GM19395 (cell line): ENCODE data around the gene KRT6A.
"Not testable (repeated sequence)": the region's sequence is repeated elsewhere in the genome, so short reads cannot be mapped to it uniquely, and the experiment has no call there.

Source experiments
- ATAC-seq: cut with Tn5 transposase; IDR thresholded peaks from one replicate; pipeline ENCODE4 v1.9.1; 2021; ENCODE audit warnings: mild to moderate bottlenecking, moderate library complexity; ENCODE audit not compliant: unreplicated experiment

KRT6A gene

GRCh38 chr12:52474212-52474611, 18.8 kb downstream of the KRT6A start:
- ATAC-seq, result no peak

DNA sequence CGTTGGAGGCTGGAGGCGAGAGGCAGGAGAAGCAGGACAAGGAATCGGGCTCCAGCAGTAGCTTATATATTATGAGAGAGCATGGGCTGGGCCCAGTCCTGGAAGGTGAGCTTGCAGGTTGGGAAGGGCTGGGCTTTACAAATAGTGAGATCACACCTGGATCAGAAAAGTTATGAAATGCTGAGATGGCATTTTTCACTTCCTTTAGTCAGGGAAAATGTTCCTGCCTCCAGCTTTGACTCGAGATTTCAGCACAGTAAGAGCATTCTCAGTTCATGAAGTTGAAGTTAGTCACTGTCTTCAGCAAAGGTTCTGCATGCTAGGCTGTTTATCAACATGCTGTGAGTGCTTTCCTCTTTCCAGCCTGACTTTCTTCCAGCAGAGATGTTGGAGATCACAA, 19.3 kb downstream of the KRT6A start, which contains the start of gene KRT6C:
Gene KRT6C (minus strand): TSS at position 38 of the 400 bp plus-strand sequence. CDS start 68 bp downstream, outside the sequence.
- ATAC-seq, result no peak

DNA sequence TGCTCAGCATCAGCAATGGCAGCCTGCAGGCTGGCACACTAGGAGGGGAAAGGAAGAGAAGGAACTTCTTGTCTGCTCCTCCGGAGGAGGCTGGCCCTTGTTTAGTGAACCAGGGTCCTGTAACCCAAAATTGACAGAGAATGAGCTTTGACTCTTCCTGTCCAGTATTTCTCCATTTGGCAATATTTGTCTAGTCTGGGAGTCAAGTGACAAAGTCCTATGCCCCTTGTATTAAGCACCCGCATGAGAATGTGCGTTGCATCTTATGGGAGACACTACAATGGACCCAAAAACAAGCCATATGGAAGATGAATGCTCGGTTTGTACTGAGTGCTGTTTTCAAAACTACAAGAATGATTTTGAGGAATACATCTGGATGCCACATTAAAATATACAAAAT, 23.2 kb downstream of the KRT6A start:
- ATAC-seq, result no peak

GRCh38 chr12:52464897-52465296, 28.2 kb downstream of the KRT6A start:
- no peak for ATAC-seq

- ATAC-seq, result no peak
Observed at GRCh38 chr12:52461693-52462092, 31.4 kb downstream of the KRT6A start.

DNA sequence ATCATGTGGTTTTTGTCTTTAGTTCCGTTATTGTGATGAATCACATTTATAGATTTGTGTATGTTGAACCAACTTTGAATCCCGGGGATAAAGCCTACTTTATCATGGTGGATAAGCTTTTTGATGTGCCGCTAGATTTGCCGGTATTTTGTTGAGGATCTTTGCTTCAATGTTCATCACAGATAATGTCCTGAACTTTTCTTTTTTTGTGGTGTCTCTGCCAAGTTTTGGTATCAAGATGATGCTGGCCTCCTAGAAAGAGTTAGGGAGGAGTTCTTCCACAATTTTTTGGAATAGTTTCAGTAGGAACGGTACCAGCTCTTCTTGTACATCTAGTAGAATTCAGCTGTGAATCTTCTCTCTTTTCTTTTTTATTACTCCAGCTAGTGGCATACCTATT, 34.2 kb downstream of the KRT6A start:
- ATAC-seq, result no peak

GRCh38 chr12:52455821-52456220, 37.2 kb downstream of the KRT6A start:
- ATAC-seq, result no peak

DNA sequence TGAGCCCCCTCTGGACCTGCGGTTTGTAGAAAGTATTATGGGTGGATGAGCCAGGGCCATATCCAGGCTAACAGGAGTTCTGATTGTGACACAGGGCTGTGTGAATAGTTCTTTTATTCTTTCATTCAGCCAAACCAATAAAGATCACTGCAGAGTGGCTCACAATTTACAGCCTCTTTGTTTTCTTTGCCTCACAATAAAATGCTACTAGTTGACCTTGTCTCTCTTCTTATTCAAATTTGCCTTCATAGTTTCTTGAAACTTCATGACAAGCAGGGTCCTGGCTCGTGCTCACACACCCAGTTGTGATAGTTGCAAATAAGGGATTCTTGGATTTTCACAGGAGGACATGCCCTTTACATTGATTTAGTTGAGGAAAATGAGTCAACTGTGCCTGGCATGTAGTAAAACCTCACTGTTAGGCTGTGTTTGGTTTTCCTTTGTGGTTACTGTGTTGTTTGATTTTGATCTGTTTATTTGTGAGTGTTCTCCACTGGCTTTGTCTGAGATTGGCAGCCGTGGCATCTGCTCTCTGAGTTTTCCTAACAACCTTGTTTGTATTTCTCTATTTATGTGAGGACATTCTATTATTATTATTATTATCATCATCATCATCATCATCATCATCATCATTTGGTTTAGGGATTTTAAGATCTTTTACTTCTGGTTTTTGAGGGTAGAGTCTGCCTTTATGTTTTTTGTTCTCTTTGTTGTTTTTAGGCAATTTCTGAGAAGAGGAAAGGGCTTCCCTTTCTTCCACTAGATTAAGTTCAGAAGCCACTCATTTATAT, 38.5 kb downstream of the KRT6A start:
- no peak for ATAC-seq

- no peak for ATAC-seq
Observed at GRCh38 chr12:52452101-52452500, 41.0 kb downstream of the KRT6A start, which contains the start of gene KRT6B. KRT6B (minus strand) TSS chr12:52452146; CDS start chr12:52452078, 68 bp downstream.

DNA sequence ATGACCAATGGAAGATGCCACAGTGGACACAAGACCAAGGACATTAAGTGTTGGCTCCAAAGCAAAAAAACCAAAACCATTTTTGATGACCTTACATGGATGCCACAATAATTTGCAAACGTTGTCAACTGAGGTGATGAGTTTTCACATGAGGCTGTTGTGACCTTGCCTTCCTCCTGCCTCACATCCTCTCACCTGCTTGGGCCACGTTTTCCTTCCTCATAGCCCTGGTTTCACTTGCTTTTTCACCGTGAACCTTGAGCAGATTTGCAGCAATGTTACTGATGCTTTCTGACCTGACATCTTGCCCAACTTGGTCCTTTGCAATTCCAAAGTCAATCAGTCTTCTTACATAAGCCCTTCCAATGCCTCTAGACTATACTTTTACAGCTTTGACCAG, 44.8 kb downstream of the KRT6A start:
- ATAC-seq, result no peak

GRCh38 chr12:52447196-52447595, 45.9 kb downstream of the KRT6A start:
- not testable (repeated sequence) for ATAC-seq

DNA sequence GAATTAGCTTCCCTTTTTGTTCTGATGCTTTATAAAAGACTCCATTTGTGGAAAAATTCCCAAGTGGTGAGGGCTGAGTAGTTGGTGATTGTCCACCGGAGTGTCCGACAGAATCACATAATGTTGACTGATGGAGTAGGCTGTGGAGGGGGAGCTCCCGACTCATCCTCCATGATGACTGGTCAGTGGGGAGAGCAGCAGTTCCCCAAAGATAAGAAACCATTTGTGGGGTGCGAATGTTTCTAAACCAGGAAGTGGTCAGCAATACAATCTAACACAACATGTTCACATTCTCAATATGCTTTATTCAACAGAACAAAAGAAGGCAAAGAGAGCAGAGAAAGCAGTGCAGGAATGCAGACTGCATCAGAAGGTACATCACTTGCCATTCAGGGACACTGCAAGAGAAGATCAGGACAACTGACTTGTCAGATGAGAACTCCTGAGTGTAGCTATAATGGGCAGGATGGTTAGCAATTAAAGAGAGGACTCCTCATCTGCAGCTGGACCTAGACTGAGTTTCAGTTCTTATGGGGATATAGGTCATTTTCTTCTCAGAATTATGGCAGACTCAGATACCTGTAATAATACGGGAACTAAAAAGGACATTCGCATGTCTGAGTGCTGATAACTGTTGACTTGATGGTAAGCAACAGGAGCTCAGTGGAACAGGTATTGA, 46.6 kb downstream of the KRT6A start:
- no peak for ATAC-seq

DNA sequence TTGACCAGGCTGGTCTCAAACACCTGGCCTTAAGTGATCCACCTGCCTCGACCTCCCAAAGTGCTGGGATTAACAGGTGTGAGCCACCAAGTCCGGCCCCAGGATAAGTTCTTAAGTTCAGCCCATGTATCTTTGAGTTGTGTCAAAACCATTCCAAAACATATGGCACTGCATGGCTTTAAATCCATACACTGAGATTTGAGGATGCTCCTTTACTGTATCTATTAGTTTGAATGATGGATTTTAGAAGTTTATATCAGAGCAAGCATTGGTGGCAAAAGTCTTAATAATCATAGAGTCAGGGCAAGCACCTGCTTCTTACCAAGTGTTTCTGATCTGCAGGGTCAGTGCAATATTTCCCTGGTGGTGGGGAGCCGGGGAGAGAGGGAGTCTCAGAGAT, 47.2 kb downstream of the KRT6A start:
- ATAC-seq, result no peak

GRCh38 chr12:52444647-52445595, 48.1 kb downstream of the KRT6A start:
- ATAC-seq, result no peak

DNA sequence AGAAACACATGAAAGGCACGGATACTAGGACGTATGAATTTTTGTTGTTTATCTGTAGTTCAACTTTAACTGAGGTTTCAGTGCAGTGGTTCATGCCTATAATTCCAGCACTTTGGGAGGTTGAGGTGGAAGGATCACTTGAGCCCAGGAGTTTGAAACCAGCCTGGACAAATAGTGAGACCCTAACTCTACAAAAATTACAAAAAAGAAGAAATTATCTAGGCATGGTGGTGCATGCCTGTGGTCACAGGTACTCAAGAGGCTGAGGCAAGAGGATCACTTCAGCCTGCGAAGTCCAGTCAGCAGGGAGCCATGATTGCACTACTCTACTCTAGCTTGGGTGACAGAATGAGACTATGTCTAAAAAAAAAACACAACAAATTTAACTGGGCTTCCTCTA, 49.1 kb downstream of the KRT6A start:
- no peak for ATAC-seq

DNA sequence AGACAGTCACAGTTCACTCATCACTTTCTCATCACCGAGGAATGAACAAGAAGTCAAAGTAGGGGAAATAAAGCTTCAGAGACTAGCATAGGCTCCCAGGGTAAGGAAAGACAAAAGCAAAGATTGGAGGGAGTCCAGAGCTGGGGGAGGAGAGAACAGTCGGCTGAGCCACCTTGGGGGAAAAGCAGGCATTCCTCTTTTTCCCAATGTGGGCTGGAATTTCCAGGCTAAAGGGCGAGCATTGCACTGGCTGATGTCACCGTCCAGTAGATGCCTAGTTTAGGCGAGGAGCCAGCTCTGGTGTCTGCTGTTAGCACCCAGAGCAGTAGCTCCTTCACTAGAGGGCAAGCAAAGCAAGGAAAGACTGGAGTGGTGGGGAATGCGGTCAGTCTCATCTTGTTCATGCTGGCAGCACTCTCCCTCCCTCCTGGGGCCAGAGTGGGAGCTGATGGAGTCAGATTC, 50.4 kb downstream of the KRT6A start:
- no peak for ATAC-seq

- ATAC-seq, result no peak
Observed at GRCh38 chr12:52441320-52441911, 51.6 kb downstream of the KRT6A start.

- ATAC-seq, result no peak
Observed at GRCh38 chr12:52440821-52441319, 52.2 kb downstream of the KRT6A start.

DNA sequence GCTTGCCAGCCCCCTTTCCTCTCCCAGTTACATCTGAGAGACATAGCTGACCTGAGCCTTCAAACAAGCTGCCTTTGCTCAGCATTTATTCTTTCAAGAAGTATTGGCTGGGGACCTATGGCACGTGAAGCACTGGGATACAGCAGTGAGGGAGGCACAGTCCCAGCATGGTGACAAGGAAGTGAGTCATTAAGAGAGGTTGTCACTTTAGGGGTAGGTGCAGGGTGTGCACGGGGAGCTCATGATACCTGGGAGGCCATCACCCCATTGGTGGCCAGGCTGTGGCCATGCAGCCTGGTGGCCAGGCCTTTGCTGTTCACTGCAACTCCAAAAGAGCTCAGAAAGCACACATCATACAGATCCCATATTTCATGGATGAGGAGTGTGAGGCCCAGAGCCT, 53.2 kb downstream of the KRT6A start:
- no peak for ATAC-seq

DNA sequence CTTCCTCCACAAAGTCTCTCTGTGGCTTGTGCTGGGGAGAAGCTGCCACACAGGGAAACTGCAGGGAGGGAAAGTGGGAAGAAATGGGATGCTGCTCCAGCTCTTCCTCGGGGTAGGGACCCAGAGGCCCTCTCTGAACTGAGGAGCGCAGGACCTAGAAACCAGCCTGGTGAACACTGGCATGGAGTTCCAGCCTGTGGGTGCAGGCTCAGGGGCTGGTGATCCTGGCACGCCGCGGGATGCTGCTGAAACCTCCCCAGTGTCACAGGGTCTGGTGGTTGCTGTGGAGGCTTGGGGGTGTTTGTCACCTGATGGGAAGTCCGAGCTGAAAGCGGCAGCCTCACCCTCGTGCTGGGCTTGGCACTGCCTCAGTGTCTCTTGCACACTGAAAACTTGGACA, 53.6 kb downstream of the KRT6A start:
- no peak for ATAC-seq
